ENCODE data around the gene EHBP1. TPM values are rescaled to one million over a fixed set of nuclear protein-coding genes. Genes with fewer than 3 reads are reported as not detected.

EHBP1 gene
- 14.2 and 25.2 TPM in 2 replicates for total RNA-seq (2014; rRNA removed; shearing (Covaris generic))

DNA sequence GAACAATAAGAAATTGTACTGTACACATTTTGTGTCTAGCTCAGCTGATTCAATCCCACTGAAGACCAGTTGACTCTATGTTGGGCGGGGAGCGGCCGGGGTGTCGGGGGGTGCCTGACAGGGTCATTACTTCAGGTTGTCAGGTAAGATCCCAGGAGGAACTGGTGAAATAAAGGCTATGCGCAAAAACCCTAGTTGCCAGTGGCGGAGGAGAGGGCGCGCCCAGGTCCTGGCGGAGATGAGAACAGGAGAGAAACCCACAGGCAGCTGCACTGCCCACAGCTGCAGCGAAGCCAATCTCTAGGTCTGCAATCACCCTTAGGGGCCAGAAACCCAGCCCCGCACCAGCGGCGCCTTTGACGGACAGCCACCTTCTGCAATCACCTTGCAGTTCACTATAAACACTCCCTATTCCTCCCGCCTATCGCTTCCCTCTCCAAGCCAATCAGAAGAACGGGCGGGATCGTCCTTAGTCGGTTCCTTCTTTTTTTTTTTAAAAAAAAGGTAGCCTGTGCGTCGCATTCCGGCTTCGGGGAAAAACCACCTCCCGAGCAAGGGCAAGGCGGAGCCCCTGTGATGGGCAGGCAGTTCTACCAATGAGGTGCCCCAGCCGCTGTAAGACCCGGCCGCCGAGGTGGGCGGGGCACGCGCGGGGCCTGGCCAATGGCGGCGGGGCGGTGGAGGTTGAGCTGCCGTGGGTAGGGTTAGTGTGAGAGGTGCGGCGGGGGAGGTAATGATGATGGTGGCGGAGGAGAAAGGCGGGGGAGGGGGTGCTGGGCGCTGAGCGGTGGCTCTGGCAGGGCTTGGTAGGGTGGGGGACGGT lies at the start of gene EHBP1:
TSS of gene EHBP1 (plus strand) at position 707 of the 823 bp plus-strand sequence. CDS start 1,479 bp downstream, outside the sequence.
- DNase-seq (ENCODE audit: low spot score) = peak; percentile 99

DNA sequence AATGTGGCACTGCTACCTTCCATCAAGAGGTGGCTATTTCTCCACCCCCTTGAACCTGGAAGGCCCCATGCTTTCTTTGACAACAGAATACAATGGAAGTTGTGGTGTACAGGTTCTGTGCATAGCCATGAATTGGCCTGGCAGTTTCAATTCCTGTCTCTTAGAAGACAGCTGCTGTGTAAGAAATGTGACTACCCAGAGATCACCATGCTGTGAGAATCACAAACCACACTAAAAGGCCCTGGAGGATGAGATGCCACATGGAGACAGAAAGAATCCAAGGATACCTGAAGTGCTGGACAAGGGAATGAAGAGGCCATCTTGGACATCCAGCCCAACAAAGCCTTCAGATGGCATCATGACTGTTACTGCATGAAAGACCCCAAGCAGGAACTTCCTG lies 47.7 kb upstream of the EHBP1 start:
- DNase-seq (ENCODE audit: low spot score) = no peak

DNA sequence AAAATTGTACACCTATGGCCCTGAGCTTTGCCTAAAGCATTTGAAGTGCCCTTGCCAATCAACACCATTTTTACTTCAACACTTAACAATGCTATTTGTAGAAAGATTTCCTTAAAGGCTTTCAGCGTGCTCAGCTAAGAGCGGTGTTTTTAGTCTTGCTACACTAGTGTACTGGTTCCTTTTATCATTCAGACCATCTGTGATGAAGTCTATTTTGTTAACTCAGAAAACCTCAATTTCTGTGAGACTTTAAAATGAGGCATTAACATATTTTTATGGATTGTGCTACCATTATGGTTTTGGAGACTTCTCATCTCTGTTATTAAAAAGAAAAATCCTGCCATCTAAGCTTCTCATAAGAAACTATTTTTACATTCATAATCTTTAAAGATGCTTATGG lies 46.6 kb upstream of the EHBP1 start:
- DNase-seq (ENCODE audit: low spot score) = no peak

DNA sequence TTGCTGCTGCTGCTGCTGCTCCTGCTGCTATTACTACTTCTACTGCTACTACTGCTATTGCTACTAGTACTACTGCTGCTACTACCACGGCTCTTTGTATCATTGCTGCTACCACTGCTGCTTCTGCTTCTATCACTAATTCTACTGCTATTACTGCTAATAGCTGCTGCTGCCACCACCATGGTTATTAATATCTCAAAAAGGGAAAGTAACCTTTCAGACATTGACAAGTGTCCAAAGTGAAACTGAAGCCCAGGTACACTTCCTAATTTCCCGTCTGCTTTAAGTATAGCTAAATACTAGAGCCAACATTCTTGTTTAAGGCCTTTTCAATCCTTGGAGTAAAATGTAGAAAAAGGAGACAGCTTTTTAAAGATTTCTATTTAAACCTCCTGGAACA lies 45.4 kb upstream of the EHBP1 start:
- DNase-seq (ENCODE audit: low spot score) = no peak

DNA sequence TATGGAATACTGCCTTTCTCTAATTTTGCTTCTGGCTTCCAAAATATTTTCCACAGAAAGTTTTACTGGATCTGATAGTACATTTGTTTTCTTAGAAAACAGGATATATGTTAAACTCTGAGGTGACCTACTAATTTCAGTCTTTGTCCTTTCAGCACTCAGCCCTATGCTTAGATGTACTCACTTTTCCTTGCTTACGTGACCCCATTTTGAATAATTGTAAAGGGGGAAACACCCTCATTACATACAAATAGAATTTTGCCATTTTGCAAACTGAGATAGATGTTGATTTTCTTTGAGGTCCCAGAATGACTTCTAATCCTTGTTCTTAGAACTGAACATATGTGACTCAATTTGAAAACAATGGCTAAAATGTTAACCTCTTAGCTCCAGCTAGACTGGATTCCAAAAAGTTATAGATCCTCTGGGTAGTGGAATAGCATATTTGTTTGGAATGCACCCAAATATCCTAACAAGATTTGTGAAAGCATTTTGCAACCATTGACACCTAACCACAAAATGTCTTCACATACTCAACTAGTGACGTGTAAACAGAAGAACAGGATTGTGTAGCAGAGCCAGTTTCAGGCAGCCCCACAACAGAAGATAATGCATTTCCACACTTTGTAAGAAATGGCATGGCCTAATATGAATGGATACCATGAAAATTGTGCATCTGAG lies 44.8 kb upstream of the EHBP1 start:
- DNase-seq (ENCODE audit: low spot score) = no peak

DNA sequence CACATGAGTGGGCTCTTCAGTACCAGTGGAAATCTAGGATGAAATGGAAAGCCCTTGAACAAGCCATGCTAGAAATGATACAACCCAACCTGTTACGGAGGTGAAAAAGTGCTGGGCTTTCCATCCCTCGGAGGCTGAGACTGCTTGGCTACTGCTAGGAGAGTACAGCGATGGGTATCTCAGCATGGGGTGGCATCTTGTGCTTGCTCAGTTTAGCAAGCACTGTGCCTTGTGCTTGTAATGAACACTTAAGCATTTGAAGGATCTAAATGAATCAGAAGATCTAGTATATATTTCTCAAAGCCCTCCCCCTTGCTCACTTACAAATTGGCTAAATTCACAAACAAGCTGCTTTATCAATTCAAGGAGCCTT lies 44.3 kb upstream of the EHBP1 start:
- DNase-seq (ENCODE audit: low spot score) = no peak

DNA sequence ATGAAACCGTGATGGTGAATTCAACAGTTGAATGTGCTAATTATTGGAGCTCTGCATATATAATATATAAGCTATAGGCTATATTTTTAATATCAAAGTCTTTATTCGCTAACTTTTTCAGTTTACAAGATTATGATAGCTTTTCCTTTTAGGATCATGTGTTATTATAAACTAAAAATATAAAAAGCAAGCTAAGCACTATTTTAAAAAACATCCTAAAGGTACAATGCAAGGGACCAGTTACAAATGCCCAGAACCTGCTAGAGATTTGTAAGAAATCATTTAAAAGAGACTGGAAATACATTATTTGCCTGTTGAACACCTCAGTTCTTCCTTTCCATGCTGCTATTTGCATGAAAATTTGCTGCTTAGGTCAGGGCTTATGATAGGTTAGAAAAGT lies 43.4 kb upstream of the EHBP1 start:
- DNase-seq (ENCODE audit: low spot score) = no peak

DNA sequence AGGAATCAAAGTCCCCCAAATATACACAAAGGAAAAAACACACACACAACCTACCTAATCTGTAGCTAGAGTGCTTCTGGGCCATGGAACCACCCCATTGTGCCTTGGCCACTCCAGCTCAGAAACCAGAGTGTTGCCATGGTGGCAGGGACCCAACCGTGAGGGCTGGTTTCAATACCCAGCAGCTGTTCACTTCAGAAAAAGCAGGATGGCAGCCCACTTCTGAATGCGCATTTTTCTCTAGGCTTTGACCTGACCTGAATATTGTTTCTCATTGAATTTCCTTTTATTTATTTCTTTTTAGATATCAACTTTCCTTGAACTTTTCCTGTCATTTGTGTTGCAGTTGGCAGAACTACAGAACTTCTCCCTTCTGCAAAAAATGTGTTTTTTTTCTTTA lies 43.0 kb upstream of the EHBP1 start:
- no peak for DNase-seq (ENCODE audit: low spot score)

DNA sequence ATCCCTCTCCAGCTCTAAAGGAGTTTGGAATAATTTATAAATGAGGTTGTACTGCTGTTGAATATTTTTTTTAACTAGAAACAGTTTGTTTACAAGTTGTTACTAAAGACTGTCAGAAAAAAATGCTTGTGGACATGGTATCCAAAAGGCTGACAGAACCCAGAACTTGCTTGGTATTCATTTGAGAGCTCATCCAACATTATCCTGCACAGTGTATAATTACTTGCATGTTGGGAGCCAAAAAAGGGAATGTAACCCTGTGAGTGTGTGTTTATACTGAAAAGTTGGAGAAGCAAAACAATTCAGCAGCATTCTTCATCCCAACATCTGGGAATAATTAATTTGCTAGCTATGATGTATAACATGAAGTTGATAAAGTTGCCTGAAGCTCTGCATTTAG lies 42.1 kb upstream of the EHBP1 start:
- DNase-seq (ENCODE audit: low spot score) = no peak

DNA sequence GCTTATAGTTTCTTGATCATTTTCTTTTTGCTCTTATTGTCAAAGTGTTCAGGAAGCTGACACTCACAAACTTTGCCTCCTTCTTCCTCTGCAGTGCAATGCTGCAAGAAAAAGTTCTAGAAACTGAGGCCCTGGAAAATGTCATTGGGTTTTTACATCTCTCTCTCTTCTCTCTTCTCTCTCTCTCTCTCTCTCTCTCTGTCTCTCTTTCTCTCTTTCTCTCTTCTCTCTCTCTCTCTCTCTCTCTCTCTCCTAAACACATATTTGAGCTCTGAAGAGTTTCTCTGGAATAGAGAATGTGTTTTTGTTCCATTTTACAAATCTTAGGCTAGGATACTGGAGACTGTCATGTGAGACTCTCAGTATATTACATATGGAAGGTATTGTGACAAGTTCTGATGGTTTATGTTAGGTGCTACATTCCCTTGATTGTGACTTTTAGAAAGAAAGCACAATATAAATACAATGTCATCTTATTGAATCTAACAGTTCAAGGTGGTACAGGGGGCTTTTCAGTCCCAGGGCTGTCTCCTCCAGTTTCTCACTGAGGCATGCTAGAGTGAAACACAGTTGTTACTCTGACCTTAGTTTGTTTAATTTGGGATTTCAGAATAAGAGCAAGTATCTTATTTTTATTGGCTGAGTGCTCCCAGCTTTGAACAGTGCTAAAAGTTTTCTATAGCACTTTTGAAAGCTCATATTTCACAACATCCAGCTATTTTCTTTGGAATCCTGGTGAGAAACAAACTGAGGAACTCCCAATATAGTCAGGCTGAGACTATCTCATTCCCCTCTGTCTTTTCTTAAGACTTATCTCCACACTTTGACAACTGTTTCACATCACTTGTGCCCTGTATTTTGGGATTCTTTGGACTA lies 41.4 kb upstream of the EHBP1 start:
- DNase-seq (ENCODE audit: low spot score) = no peak

DNA sequence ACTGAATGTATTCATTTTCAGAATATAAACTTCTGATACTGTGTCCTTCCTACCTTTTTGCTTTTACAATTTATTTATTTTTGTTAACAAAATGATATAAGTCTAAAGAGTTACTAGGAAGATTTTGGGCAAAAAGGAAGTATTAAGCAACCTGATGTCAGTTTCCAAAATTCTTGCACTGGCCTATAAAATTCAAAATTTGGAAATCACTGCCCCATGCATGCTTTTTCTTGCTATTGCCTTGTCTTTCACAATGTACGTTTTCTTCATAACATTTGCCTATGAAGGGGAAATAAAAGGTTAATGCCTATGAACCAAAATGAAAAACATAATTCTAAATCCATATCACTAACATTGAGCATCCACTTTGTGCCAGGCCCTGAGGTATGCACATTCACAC lies 40.1 kb upstream of the EHBP1 start:
- no peak for DNase-seq (ENCODE audit: low spot score)

DNA sequence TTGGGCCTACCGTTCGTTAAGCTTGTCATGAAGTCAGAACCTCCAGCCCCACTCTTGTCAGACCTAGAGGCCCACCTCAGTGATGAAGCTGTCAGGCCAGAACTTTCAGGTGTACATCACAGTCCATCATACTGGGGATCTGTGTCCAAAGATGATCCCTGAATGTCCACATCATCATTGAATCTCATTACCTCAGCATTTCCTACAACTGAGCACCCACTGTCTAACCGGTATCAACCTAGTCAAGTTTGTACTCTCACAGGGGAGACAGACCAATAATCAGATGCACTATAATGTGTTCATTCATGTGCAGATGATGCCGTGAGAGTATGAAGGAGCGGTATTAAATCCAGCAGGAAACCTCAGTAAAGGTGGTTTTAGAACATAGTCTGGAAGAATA lies 36.3 kb upstream of the EHBP1 start:
- no peak for DNase-seq (ENCODE audit: low spot score)

DNA sequence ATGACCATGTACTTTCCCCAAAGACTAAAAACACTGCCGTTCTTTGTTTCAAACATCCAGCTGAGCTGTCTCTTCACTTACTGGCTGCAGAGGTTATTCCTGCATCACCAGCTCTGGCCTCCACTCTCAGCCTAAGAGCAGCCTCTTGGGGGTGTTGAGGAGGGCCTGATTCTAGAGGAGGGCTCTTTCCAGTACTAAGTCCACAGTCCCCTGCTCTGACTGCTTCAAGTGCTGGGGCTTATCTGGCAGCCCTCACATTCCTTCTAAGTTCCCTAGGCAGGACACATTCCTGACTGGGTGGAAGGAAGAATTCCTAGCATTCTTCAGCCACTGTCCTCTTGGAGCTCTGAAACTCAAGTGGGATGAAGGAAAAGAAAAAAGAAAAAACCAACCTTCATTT lies 32.9 kb upstream of the EHBP1 start:
- no peak for DNase-seq (ENCODE audit: low spot score)

DNA sequence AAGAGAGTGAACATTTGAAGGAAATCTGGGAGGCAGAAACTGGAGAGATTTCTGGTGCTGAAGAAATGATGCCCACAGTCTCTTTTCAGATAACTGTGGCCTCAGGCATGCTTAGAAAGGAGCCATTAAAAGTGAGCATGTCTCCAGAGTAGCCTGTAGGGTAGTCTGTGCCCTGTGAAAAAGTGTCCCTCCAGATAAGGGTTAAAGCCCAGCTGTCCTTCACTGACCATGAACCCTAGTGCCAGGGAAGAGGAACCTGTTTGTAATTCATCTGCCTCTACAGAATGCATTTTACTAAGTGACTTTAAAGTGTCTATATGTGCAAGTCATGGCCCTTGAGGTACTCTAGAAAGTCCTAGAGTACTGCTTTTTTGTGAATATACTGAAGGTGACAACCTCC lies 30.5 kb upstream of the EHBP1 start:
- DNase-seq (ENCODE audit: low spot score) = no peak

DNA sequence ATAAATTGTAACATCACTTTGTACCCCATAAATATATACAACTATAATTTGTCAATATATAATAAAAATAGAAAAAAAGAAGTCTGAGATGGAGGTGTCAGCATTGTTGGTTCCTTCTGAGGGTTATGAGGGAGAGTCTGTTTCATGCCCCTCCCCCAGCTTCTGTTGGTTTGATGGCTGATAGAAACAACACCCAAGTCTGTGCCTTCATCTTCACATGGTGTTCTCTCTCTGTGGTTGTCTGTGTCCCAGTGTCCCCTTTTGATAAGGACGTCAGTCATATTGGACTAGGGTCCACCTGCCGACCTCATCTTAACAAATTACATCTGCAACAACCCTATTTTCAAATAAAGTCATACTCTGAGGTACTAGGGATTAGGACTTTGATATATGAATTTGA lies 20.3 kb upstream of the EHBP1 start:
- no peak for DNase-seq (ENCODE audit: low spot score)

DNA sequence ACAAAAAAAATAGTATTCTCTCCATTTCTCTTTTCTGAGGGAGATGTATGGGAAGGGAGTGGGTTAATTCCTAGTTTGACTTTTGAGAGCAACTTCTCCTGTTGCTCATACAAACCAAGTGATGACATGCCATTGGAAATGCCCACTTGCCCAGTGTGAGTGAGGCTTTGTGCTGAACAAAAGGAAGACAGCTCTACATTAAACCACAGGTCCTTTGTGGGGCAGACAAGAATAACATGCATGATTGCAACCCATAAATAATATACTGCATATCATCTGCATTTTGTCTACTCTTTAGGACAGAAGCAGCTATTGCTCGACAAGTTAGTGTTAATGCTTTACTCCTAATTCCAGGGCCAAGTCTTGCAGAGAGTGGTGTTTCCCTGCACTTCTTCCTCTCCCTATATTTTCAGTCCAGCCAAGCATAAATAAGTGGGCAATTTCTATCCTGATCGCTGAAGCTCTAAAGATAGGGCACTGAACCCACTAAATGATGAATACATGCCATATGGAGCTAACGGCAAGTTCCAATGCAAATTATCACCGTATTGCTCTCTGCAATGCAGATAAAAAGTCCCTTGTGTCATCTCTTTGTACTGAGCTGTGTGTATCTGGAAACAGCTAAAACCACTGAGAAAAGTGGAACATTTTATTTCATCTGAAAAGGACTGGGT lies 19.4 kb upstream of the EHBP1 start:
- no peak for DNase-seq (ENCODE audit: low spot score)

DNA sequence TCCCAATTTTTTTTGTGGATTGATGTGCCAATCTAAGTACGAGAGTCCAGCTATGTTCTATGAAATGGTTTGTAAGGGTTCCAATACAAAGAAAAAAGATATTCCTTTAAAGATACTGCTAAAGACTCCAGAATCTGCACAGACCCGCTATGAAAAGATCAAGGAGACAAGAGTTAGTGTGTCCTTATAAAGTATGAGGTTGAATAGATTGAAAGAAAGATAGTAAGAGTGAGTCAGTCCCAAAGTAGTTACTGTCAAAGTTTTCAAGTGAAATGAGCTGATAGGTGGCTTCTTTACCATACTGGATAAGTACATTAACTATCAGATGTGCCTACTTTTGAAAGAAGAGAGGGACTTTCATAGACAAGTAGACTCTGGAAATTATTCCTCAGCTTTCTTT lies 17.9 kb upstream of the EHBP1 start:
- no peak for DNase-seq (ENCODE audit: low spot score)

DNA sequence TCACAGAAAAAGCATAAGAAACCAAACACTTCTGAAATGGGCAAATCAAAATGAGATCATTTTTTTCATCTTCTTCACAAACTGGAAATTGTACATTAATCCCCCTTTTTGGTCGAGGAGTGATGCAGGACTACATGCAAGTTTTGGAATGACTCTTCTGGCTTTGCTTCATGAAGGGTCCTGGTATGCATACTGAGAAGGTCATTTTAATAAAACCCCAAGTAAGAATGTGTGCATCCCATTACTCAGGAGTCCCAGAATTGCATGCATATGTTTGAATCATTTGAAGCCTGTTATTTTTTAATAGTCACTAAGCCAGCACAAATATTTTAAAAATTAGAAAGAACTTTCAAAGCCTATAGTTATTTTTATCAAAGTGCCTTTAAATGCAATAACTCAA lies 16.7 kb upstream of the EHBP1 start:
- DNase-seq (ENCODE audit: low spot score) = no peak

DNA sequence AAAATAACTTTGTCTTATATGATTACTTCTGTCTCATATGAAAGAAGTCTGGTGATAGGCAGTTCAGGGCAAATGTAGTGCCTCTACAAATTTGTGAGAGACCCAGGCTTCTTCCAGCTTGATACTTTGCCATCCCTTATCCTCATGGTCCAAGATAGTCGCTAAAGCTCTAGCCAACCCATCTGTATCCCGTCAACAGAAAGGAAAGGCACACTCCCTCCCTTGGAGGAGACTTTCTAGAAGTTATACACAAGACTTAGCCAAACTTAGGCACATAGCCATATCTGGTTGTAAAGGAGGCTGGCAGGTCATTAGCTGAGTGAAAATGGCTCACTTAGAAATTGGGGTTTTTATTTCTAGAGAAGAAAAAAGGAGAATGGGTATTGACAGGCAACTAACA lies 14.3 kb upstream of the EHBP1 start:
- DNase-seq (ENCODE audit: low spot score) = no peak

DNA sequence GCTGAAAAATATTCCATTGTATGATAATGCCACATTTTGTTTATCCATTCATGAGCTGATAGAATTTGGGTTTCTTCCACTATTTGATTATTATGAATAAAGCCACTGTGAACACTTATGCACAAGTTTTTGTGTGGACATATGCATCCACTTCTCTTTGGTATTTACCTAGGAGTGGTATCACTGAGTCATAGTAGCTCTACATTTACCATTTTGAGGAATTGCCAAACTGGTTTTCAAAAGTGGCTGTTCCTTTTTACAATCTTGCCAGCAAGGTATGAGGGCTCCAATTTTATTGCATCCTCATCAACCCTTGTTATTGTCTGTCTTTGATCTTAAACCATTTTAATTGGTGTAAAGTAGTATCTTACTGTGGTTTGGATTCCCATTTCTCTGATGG lies 13.3 kb upstream of the EHBP1 start:
- DNase-seq (ENCODE audit: low spot score) = no peak

DNA sequence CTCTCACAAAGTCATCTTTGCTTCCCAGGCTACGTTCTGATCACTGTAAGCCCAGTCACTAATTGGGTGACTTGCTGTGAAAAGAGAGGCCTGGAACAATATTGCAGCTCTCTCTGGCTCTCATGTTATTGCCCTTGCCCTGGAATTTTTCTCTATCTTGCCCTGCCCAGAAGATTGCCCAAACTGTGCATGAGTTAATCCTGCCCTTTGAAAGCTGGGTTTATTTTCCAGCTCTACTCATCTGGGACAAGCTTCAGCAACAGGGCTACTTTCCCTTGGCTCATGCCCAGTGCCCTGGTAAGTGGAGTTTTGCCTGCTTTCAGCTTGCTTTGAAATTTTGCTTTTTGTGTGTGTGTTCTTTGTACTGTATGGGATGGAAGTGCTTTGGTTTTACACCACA lies 6.9 kb upstream of the EHBP1 start:
- no peak for DNase-seq (ENCODE audit: low spot score)

DNA sequence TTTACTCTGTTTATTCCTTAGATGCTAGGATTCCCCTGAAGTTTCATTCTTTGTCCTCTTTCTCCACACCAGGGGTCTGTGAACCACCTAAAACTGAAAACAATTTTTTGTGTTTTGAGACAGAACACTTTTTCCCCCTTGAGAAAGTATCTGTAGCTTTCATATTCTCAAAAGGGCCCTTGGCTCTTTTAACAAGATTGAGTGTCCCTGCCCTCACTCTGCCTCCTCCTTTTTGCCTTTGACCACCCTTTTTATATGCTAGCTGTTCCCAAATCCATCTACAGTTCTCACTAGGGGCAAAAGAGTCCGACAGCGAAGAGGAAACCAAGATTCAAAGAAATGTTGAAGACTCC lies 883 bp upstream of the EHBP1 start:
- DNase-seq (ENCODE audit: low spot score) = no peak
